ENCODE data around the gene OR52L1.
"Not testable (repeated sequence)": the region's sequence is repeated elsewhere in the genome, so short reads cannot be mapped to it uniquely, and the experiment has no call there.

Gene OR52L1

DNA sequence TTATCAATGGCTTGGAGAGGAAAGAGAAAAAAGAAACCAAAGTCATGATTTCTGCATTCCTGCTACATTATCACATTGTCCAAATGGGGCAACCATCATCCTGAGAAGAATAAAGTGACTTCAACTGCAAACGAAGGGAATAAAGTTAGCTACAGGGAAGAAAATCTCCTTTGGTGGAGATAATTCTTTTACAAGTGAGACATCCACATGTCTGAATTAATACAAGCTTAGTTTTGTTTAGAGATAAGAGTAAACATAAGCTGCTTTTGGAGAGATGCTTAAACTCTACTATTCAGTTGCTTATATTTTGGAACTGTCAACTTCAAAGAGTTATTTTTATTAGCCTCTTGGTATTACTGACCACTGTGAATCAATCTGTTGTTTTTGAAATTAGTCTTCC lies at the start of gene OR52L1:
Gene OR52L1 (minus strand): TSS at position 101 of the 400 bp plus-strand sequence. CDS start 55 bp downstream, at position 46.
- no peak for DNase-seq

DNA sequence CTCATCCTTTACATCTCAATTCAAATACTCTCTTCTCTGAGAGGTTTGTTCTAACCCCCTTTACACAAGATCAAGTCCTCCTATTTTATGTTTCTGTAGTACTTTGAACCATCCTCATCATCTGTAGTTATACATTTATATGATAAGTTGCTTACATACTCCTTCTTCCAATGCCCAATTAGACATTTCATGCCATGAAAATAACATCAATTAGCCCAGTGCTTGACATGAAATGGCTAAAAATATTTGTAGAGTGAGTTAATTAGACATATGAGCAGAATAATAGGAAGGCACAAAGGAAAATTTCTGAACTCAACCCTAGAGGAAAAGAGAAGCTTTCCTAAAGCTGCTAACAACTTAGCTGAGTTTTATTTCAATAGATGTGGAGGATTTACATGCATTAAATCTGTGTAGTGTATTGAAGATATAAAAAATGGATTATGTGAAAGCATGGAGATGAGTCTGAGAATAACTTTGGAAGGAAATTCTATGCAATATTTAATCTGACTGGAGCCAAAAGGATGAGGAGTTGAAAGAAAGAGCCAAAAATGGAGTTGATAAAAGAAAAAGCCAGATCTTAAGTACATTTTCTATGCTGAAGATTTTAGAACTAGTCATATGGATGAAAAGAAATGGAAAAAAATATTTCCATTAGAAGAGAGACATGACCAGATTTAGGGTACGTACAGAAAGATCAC lies 44.1 kb upstream of the OR52L1 start, which contains the start of gene OR56A1:
Gene OR56A1 (minus strand): TSS at position 51 of the 698 bp plus-strand sequence. CDS start 3,066 bp downstream, outside the sequence.
- no peak for DNase-seq

DNA sequence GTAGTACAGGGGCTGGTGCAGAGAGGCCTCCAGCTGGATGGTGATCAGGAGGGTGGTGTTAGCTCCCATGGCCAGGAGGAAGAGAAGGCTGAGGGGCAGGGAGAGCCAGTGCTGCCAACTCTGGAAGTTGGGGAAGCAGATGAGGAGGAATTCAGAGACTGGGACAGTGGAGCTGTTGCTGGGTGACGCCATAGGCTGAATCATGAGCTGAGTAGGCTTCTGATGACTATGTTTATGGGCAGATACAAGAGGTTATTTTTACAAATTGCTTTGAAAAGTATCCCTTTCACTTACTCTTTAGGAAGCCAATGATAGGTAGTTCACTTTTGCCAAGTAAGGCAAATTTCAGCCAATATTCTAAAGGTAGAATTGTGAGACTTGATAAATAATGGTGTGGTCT lies 40.7 kb upstream of the OR52L1 start:
- peak; percentile 29 for DNase-seq

DNA sequence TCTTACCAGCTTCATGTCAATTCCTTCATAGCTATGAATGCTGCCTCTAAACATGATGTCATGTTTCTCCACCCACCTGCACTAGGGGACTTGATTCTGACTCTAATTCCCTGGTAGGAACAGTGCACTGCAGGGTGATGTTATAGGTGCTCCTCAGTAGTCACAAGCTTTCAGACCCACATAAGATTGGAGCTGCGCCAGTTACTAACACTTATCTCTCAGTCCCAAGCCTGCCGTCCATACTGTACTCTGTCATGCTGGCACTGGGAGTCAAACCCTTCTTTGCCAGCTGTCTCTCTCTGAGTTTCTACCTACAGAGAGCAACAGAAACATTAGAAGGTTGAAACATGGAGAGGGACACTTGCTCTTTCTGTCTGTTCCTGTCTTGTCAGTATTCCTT lies 38.3 kb upstream of the OR52L1 start:
- DNase-seq = no peak

DNA sequence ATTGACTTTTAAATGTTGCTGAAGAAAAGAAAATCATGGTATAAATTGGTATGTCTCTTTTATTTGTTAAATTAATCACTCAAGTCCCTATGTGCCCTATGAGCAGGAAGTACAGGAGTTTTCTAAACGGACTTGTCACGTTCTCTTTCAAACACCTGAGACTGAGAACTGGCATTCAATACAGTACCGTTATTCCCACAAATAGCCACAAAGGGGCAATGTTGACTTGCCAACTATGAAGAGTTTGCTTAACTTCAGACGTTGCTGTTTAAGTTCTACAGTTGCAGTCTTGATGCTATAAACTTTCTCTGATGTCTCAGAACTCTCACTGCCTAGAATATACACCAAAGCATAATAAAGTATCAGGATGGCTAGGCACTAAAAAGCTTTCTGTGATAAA lies 36.2 kb upstream of the OR52L1 start:
- peak; percentile 69 for DNase-seq

DNA sequence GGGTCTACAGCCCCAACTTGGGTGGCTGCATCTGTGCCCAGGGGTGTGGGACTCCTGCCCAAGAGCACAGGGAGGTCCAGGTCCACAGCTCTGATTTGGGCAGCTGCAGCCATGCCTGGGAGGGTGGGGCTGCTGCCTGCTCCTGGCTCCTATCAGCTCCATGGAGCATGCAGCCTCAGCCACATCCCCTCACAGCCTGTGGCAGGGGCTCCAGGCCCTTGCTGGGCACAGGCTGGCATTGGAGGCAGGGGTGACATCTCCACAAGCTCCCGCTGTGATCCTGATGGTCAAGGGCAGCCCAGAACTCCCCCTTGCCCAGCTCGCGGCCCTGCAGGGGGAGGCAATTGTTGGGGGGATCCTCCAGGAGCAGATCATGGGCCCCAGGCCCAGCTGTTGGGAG lies 26.3 kb upstream of the OR52L1 start:
- no peak for DNase-seq

DNA sequence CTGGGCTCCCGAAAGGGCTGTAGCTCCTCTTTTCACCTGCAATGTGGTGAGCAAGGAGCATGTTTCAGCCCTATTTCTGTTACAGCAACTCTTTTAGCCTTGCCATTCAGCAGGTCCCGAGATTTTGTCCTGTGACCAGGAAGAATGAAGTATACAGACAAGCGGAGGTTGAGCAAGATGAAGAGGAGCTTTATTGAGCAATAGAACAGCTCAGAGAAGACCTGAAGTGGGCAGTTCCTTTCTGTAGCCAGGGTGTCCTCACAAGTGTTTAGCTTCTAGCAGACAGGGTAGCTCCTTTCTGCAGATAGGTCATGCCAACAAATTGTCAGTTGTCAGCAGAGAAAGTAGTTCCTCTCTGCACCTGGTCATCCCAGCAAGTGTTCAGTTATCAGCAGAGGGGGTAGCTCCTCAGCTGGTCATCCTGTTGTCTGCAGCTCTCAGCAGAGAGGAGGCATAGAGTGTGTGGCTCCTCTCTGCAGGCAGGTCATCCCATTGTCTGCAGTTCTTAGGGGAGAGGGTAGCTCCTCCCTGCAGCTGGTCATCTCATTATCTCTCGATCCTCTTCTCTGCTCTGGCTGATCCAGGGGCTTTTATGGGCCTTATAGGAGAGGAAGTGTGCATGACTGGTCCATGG lies 25.4 kb upstream of the OR52L1 start:
- peak; percentile 46 for DNase-seq

DNA sequence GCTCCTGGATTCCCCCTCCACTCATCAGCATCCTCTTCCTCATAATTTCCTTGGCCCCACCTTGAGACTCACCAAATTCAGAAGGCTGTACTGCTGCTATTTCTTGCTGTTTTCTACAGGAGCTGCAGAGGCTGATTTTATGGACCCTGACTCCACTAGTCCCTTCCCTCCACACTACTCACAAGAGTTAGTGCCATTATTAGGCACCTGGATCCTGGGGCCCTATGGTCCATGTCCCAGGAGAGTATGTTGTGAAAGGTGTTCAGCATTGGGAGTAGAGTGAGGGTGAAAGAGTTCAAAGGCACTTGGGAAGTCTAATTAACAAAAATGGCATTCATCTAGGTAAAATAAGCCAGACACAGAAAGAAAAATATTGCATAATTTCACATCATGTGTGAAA lies 20.1 kb upstream of the OR52L1 start, which contains the start of gene OR56A4:
Gene OR56A4 (minus strand): TSS at position 101 of the 400 bp plus-strand sequence. CDS start 3,954 bp downstream, outside the sequence.
- DNase-seq = no peak

DNA sequence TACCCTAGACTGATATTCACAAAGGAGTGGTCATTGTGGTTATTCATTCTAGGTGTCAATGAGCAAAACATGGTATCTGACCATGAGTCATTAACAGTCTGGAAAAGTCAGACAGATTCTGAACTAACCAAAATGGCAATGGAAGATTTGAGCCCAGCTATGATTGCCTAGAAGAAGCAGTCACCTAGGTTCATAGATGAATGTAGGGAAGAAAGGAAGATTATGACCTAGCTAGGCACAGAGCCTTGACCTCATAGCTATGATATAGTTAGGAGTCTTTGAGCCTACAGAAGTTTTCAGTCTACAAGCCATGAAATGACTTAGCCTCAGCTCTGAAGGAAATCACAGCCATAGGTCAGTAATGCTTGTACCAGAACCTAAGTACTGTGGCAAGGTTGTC lies 19.6 kb upstream of the OR52L1 start:
- DNase-seq = no peak

DNA sequence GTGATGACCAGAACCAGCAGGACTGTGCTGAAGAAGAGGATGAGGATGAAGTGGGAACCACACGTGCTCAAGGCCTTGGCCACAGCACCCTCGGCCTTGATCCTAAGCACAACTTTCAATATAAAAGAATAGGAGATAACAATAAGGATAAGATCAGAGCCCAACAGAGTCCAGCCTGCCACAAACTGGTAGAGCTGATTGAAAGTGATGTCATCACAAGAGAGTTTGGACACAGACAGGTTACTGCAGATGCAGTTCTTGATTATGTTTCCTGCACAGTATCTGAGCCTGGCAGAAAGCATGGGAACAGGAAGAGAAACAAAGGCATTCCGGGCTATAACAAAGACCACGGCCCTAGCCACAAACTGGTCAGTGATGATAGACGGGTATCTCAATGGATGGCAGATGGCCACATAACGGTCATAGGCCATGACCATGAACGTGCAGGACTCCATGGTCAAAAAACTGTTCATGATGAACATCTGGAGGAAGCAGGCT lies 15.5 kb upstream of the OR52L1 start:
- DNase-seq = no peak

DNA sequence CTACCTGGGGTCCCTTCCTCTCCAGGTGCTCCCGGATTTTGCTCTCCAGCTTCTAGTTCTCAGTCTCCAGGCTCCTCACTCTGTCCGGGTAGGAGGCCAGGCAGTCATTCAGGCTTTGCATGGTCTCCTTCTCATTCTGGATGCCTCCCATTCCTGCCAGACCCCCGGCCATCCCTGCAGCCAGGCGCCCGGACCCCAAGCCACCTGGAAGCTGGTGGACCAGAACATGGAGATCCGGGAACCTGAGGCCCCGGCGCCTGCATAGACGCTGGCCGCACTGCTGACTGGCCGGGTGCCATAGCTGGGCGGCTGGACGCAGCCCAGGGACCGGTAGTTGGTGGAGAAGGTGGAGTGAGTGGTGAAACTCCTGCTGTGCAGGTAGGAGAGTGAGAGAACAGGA lies 8.0 kb upstream of the OR52L1 start:
- DNase-seq = no peak

DNA sequence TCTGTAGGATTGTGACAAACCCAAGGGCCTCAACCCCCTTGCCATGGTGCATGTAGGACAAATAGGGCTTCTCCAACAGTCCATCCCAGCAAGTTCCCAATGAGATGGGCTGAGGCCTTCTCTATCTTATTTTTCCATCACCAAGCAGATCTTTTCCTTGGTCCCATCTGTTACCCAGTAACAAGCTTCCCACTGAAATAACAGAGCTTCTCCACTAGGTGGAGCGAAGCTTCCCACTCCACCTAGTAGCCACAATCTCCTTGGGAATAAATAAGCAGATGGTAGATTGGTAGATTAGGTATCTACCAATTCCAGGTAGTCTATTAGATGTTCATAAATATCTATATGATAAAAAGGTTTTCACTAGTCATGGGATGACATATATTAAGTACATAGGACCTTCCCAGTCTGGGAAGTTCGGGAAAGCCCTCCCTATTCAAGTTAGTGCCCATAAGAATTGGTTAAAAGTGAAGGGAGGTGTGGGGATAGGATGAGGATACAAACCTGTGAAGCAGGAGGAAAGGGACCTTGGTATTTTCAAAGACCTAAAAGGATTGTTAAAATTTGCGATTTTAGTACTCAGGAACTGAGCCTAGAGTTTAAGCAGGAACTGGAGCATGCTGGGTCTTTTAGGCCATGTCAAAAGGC lies 5.9 kb upstream of the OR52L1 start:
- peak; percentile 35 for DNase-seq

DNA sequence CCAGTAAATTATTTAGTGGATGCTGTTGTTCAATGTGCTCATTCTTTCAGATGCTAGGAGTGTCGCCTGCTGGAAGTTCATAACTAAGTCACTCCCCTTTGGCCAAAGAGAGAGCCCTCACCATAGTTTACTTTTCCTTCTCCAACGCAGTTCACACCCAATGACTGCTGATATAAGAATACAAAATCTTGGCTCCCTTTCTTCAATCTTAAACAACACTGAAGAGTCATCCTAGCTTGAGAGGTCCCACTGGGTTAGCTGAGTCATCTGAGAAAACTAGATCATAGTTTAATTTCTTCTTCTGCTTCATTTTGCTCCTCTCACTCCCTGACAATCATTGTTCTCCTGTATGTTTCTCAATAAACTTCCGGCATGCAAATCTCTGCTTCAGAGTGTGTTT lies 5.4 kb upstream of the OR52L1 start:
- peak; percentile 2 for DNase-seq

DNA sequence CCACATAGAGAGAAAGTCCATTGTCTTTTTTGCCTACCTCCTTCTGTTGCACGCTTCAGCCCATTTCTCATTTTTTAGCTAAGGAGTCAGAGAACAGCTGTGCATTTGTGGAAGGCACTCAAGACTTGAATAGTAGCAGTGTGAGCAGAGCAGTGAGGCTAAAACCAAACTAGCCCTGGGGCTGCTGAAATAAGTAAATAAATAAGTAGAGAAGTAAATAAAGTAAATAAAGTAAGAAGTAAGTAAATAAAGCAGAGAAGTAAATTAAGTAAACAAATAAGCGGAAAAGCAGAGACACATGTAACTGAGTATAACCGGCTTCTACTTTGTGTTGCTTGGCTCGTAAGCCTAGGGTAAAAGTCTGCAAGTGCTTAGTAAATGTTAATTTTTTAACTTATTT lies 2.4 kb upstream of the OR52L1 start:
- no peak for DNase-seq

DNA sequence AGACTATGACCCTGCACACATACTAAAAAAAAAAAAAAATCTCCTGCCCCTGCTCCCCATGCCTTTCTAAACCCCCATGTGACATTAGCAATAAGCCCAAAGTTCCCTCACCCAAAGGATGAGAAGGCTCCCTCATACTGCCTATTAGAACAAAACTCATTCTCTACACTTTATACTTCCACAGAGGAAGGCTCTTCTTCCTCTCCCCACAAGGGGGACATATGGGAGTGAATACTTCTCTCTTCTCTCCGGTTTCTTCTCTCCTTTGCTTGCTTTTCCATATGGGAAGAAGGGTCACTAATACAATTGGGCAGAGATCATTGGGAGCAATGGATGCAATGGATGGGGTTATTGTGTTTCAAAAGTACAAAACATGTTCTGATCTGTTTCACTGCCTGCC lies 3.3 kb downstream of the OR52L1 start:
- no peak for DNase-seq

DNA sequence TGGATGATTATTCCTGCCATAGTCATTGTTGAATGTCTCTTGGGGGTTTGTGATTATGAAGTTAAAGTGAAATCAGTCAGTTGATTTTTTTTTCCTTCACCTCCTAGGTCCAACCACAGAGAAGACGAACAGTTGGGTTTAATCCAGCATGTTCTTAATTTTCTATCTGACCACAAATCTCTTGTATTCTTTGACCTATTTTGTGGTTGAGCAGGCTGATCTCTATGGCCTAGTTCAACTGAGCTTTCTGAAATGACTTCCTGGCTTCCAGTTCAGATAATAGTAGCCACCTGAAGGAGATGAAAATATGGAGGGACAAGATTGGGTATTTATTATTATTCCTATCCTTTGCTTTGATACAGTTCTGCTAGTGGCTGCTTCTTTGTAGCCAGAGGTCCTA lies 13.3 kb downstream of the OR52L1 start:
- DNase-seq = no peak

DNA sequence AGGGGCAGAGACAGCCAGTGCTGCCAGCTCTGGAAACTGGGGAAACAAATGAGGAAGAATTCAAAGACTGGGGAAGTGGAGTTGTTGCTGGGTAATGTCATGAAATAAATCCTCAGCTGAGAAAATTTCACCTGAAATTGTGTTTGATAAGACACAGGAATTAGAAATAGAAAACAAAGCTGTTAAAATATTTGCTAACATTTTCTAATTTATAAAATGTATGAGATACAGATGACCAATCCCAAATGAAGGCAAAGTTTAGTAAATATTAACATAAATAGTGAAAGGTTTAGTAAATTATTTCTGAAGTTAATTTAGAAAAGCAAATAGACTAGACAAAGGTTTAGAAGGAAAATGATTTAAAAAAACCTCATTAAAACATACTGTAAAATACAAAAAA lies 18.4 kb downstream of the OR52L1 start, which contains the start of gene OR56A5:
Gene OR56A5 (minus strand): TSS at position 101 of the 400 bp plus-strand sequence. CDS start 0 bp downstream, at position 101.
- DNase-seq = no peak

DNA sequence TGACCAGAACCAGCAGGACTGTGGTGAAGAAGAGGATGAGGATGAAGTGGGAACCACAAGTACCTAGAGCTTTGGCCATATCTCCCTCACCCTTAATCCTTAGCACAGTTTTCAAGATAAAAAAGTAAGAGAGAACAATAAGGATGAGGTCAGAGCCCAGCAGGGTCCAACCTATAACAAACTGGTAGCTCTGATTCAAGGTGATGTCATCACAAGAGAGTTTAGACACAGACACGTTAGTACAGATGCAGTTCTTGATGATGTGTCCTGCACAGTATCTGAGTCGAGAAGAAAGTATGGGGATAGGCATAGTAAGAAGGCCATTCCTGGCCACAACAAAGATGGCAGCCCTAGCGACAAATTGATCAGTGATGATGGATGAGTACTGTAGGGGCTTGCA lies 19.1 kb downstream of the OR52L1 start:
- no peak for DNase-seq

DNA sequence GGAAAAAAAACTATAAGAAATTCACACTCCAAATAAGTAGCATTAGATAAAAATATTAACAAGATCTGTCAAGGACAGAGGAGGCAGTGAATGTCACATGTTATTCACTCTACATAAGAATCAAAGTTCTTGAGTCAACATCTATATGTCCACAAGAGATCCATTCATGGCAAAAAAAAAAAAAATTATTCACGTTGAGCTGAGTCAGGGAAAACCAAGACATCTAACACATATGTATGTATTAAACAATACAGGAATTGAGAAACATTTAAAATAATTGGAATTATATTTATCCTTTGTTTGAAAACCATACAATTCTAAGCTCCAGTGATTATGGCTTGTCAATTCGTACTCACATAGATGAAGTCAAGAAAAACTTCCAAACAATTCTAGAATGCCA lies 19.8 kb downstream of the OR52L1 start:
- no peak for DNase-seq

DNA sequence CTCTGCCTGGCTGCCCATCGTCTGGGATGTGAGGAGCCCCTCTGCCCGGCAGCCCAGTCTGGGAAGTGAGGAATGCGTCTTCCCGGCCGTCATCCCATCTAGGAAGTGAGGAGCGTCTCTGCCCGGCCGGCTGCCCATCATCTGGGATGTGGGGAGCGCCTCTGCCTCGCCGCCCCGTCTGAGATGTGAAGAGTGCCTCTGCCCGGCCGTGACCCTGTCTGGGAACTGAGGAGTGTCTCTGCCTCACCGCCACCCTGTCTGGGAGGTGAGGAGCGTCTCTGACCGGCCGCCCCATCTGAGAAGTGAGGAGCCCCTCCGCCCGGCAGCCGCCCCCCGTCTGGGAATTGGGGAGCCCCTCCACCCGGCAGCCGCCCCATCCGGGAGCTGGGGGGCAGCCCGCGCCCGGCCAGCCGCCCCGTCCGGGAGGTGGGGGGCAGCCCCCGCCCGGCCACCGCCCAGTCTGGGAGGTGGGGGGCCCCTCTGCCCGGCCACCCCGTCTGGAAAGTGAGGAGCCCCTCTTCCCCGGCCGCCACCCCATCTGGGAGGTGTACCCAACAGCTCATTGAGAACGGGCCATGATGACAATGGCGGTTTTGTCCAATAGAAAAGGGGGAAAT lies 26.0 kb downstream of the OR52L1 start:
- DNase-seq = not testable (repeated sequence)

DNA sequence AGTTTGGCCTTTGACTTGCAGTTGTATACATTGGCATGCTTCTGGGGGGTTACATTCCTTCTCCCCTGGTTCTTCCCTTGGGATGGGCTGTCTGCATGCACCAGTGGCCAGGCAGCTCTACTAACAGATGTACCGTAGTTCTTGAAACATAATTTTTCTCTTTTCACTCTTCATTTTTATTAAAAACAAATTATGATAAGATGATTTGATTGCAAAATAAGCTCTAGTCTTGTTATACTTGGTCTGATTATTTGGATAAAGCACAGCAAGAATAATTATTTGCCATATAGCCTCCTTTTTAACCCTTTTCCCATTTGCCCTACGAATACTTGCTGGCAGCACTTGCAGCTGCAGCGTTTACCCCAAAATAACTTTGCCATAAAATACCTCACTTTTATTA lies 31.2 kb downstream of the OR52L1 start:
- DNase-seq = no peak

DNA sequence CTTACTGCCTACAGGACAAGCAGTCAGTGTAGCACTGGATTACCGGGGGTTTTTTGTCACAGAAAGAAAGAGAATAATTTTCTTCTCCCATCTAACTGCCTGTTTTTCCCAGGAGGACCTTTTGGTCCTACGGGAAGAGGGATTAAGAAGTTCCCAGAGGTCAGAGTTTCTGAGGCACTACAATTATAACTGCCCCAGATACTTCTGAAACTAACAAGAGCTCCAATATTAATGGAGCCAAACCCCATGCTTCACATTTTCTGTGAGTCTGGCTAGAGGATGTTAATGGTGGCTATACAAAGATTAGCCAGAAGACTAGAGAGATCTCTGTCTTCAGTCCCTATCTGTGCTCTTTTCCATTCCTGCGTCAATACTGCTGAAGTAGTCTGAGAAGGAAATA lies 44.8 kb downstream of the OR52L1 start, which contains the start of gene OR56A3:
Gene OR56A3 (plus strand): TSS at position 301 of the 400 bp plus-strand sequence. CDS start 5,096 bp downstream, outside the sequence.
- DNase-seq = no peak

DNA sequence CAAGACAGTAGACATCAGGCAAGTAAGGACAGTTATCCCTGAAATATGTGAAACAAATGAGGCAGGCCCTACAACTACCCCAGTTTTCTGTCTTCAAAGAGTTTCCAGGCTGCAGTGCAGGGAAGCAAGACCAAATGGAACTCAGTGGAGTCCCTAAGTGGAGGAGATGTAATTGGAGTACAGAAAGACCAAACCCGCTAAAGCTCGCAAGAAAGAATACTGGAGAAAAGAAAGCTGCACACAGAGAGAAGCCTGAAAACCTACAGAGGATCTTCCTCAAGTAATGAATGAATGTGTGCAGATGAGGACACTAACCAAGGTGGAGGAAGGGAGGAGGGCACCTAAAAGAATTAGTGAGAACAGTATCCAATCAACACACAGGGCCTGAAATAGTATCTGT lies 46.0 kb downstream of the OR52L1 start:
- DNase-seq = no peak

Data from suppressor macrophage treated with lipopolysaccharide for 4 hours (primary cell).